GM10847 (cell line): ENCODE measurements around the gene VPS13D.

Source experiments
- POLR2A ChIP-seq: IDR thresholded peaks from 2 replicates; pipeline ENCODE4 v1.6.1; 2011; ENCODE audit not compliant: insufficient read length; ENCODE audit errors: extremely low read depth

Gene VPS13D

GRCh38 chr1:12380326-12381249 lies 150.8 kb downstream of the VPS13D start:
- TF ChIP-seq POLR2A: no peak

GRCh38 chr1:12383001-12383400 lies 153.2 kb downstream of the VPS13D start:
- TF ChIP-seq POLR2A: no peak

GRCh38 chr1:12383786-12384185 lies 154.0 kb downstream of the VPS13D start:
- no peak for TF ChIP-seq POLR2A

- TF ChIP-seq POLR2A: no peak
Observed at GRCh38 chr1:12384836-12385456, 155.1 kb downstream of the VPS13D start.

GRCh38 chr1:12386130-12386529 lies 156.3 kb downstream of the VPS13D start:
- no peak for TF ChIP-seq POLR2A

GRCh38 chr1:12387641-12388040 lies 157.8 kb downstream of the VPS13D start:
- no peak for TF ChIP-seq POLR2A

GRCh38 chr1:12397462-12398450 lies 167.9 kb downstream of the VPS13D start:
- TF ChIP-seq POLR2A: no peak

GRCh38 chr1:12398479-12398878 lies 168.6 kb downstream of the VPS13D start:
- TF ChIP-seq POLR2A: no peak

GRCh38 chr1:12400027-12400693 lies 170.3 kb downstream of the VPS13D start:
- TF ChIP-seq POLR2A: no peak

GRCh38 chr1:12402159-12402673 lies 172.4 kb downstream of the VPS13D start:
- no peak for TF ChIP-seq POLR2A

GRCh38 chr1:12402842-12403241 lies 173.0 kb downstream of the VPS13D start:
- no peak for TF ChIP-seq POLR2A

- TF ChIP-seq POLR2A: no peak
Observed at GRCh38 chr1:12404918-12405317, 175.1 kb downstream of the VPS13D start.

GRCh38 chr1:12405325-12406210 lies 175.7 kb downstream of the VPS13D start:
- no peak for TF ChIP-seq POLR2A
